ENCODE results near the gene FIGN. TPM values are rescaled to one million over a fixed set of nuclear protein-coding genes. Genes with fewer than 3 reads are reported as not detected.

The FIGN gene
- total RNA-seq, 1 experiment from 2014 or later, result 1.5 TPM

GRCh38 chr2:163779970-163780597, 44.3 kb upstream of the FIGN start:
- Histone ChIP-seq H3K4me3 (ENCODE audit: low read length) (peak overlapping the region; percentile 38), H3K36me3 (ENCODE audit: low read depth, low read length) (no peaks in the 10 kb centered on the region), H4K20me1 (ENCODE audit: low read length) (no peaks in the 10 kb centered on the region), H3K9me3 (ENCODE audit: low read length) (no peaks in the 10 kb centered on the region), H3K9ac (ENCODE audit: low read length) (no peak overlapping the region), H3K9me2 (replicated peaks; ENCODE audit: low read length) (no peaks in the 10 kb centered on the region), H3K27ac (ENCODE audit: low read length) (peak overlapping the region; percentile 12), H2AFZ (ENCODE audit: low read length) (no peak overlapping the region), H3K4me1 (ENCODE audit: insufficient read depth, low read length) (peaks cover 50% of the 10 kb centered on the region), H3F3A (ENCODE audit: low read length, unreplicated experiment) (peaks cover 9% of the 10 kb centered on the region), H3K79me2 (ENCODE audit: low read length) (no peaks in the 10 kb centered on the region), H3K4me2 (ENCODE audit: low read length) (peak overlapping the region; percentile 59), H3K27me3 (ENCODE audit: low read length) (no peaks in the 10 kb centered on the region)
- TF ChIP-seq EZH2 (IDR thresholded peaks at IDR 0.05; ENCODE audit: low read length, unreplicated experiment) (no peak), CTCF (conservative IDR thresholded peaks at IDR 0.05; ENCODE audit: low read depth, low read length) (no peak), EZH2phosphoT487 (IDR thresholded peaks at IDR 0.05; ENCODE audit: borderline replicate concordance, low read length) (no peak)
- intact Hi-C loops (cut with micrococcal nuclease), result loop anchor here (5.0 kb wide), 3 partner anchors 98 to 433 kb away; no protein-coding TSS in a partner anchor
- POLR2A ChIA-PET (ENCODE audit: unreplicated experiment), result no interaction called here
- no TSS peak for BruUV-seq (replicated peaks)
- ATAC-seq (peak; percentile 34), DNase-seq (peak; percentile 87)
- CTCF ChIA-PET, result interaction anchor here (1.3 kb wide), 1 partner anchor 88 kb away, joined by 3 read pairs; no protein-coding TSS in a partner anchor

- H3K36me3 ChIP-seq (ENCODE audit: low read depth, low read length), result no peaks in the 10 kb centered on the region
- H3K4me3 ChIP-seq (ENCODE audit: low read length), result no peak overlapping the region
- no TSS peak for BruUV-seq (replicated peaks)
- H4K20me1 ChIP-seq (ENCODE audit: low read length), result no peaks in the 10 kb centered on the region
- ChIA-PET CTCF (interaction anchor here (0.6 kb wide), 1 partner anchor 10 kb away, joined by 3 read pairs; no protein-coding TSS in a partner anchor), POLR2A (ENCODE audit: unreplicated experiment) (interaction anchor here (0.7 kb wide), 1 partner anchor 75 kb away, joined by 6 read pairs; no protein-coding TSS in a partner anchor)
- no peaks in the 10 kb centered on the region for H3K9me2 ChIP-seq (replicated peaks; ENCODE audit: low read length)
- TF ChIP-seq EZH2 (IDR thresholded peaks at IDR 0.05; ENCODE audit: low read length, unreplicated experiment) (no peak), EZH2phosphoT487 (IDR thresholded peaks at IDR 0.05; ENCODE audit: borderline replicate concordance, low read length) (no peak), CTCF (conservative IDR thresholded peaks at IDR 0.05; ENCODE audit: low read depth, low read length) (no peak)
- DNase-seq (peak; percentile 97), ATAC-seq (peak; percentile 71)
- peak overlapping the region; percentile 50 for H3K4me2 ChIP-seq (ENCODE audit: low read length)
- H3F3A ChIP-seq (ENCODE audit: low read length, unreplicated experiment), result peaks cover 14% of the 10 kb centered on the region
- H3K27me3 ChIP-seq (ENCODE audit: low read length), result no peaks in the 10 kb centered on the region
- H3K4me1 ChIP-seq (ENCODE audit: insufficient read depth, low read length), result peaks cover 68% of the 10 kb centered on the region
- intact Hi-C loops (cut with micrococcal nuclease), result loop anchor here (1.0 to 5.0 kb wide), 4 partner anchors 42 to 431 kb away; partner anchors contain the start of gene FIGN
- no peak overlapping the region for H3K9ac ChIP-seq (ENCODE audit: low read length)
- peak overlapping the region; percentile 47 for H3K27ac ChIP-seq (ENCODE audit: low read length)
- H3K79me2 ChIP-seq (ENCODE audit: low read length), result no peaks in the 10 kb centered on the region
- no peaks in the 10 kb centered on the region for H3K9me3 ChIP-seq (ENCODE audit: low read length)
- H2AFZ ChIP-seq (ENCODE audit: low read length), result no peak overlapping the region
Measured at GRCh38 chr2:163778045-163778781, 42.4 kb upstream of the FIGN start.
